Measurements from ENCODE around the gene CSTF3. TPM values are rescaled to one million over a fixed set of nuclear protein-coding genes. Genes with fewer than 3 reads are reported as not detected.

Gene CSTF3
- total and polyA plus RNA-seq, 4 donors: 14.3 to 35.6 (median 27.3) TPM

- DNase-seq (no peak), ATAC-seq (ENCODE audit: insufficient read depth, low FRiP score) (no peak)
- TF ChIP-seq CTCF (IDR thresholded peaks at IDR 0.05; ENCODE audit: control extremely low read depth, extremely low read depth): no peak
- no peaks in the 10 kb centered on the region for H3K9me3 ChIP-seq (ENCODE audit: control insufficient read depth in 4 of 4, insufficient read depth in 3 of 4, low read length in 3 of 4)
- H3K27me3 ChIP-seq (ENCODE audit: control insufficient read depth in 3 of 3, insufficient read depth in 3 of 3, low read length in 2 of 3): no peaks in the 10 kb centered on the region
- no peaks in the 10 kb centered on the region for H3K4me1 ChIP-seq (ENCODE audit: control insufficient read depth in 5 of 5, insufficient read depth in 5 of 5, low read length in 5 of 5)
- H3K4me3 ChIP-seq: no peak overlapping the region
- peaks cover 8 to 41% (median 31%) of the 10 kb centered on the region in 4 donors for H3K36me3 ChIP-seq (ENCODE audit: control insufficient read depth in 4 of 4, insufficient read depth in 4 of 4, low read length in 4 of 4)
- no peak overlapping the region for H3K9ac ChIP-seq (ENCODE audit: insufficient read depth in 1 of 2, low read length in 2 of 2)
- H3K27ac ChIP-seq (ENCODE audit: low read depth in 1 of 2, low read length in 1 of 2): no peak overlapping the region
- 96 to 97% methylated on average over 17 of the region's 17 CpGs for WGBS, 2 donors
These were observed 92.5 kb downstream of the CSTF3 start for GRCh38 chr11:33068611-33069340.

GRCh38 chr11:33067294-33067693 lies 94.0 kb downstream of the CSTF3 start:
- ATAC-seq (ENCODE audit: insufficient read depth, low FRiP score) (no peak), DNase-seq (no peak)
- no peaks in the 10 kb centered on the region for H3K27me3 ChIP-seq (ENCODE audit: control insufficient read depth in 3 of 3, insufficient read depth in 3 of 3, low read length in 2 of 3)
- H3K36me3 ChIP-seq (ENCODE audit: control insufficient read depth in 4 of 4, insufficient read depth in 4 of 4, low read length in 4 of 4): peaks cover 1 to 35% (median 31%) of the 10 kb centered on the region in 4 donors
- H3K4me3 ChIP-seq: no peak overlapping the region
- WGBS, 2 donors: 96 to 98% methylated on average over 3 of the region's 3 CpGs
- H3K27ac ChIP-seq (ENCODE audit: low read depth in 1 of 2, low read length in 1 of 2): no peak overlapping the region
- no peak for TF ChIP-seq CTCF (IDR thresholded peaks at IDR 0.05; ENCODE audit: control extremely low read depth, extremely low read depth)
- H3K4me1 ChIP-seq (ENCODE audit: control insufficient read depth in 5 of 5, insufficient read depth in 5 of 5, low read length in 5 of 5): no peaks in the 10 kb centered on the region
- no peaks in the 10 kb centered on the region for H3K9me3 ChIP-seq (ENCODE audit: control insufficient read depth in 4 of 4, insufficient read depth in 3 of 4, low read length in 3 of 4)
- no peak overlapping the region for H3K9ac ChIP-seq (ENCODE audit: insufficient read depth in 1 of 2, low read length in 2 of 2)

GRCh38 chr11:33065445-33066178 lies 95.7 kb downstream of the CSTF3 start:
- DNase-seq (peak; percentile 57 to 75 (median 73)), ATAC-seq (ENCODE audit: insufficient read depth, low FRiP score) (peak; percentile 74)
- Histone ChIP-seq H3K27ac (ENCODE audit: low read depth in 1 of 2, low read length in 1 of 2) (no peak overlapping the region), H3K36me3 (ENCODE audit: control insufficient read depth in 4 of 4, insufficient read depth in 4 of 4, low read length in 4 of 4) (peaks cover 6 to 42% (median 33%) of the 10 kb centered on the region in 4 donors), H3K27me3 (ENCODE audit: control insufficient read depth in 3 of 3, insufficient read depth in 3 of 3, low read length in 2 of 3) (no peaks in the 10 kb centered on the region), H3K9me3 (ENCODE audit: control insufficient read depth in 4 of 4, insufficient read depth in 3 of 4, low read length in 3 of 4) (no peaks in the 10 kb centered on the region), H3K4me1 (ENCODE audit: control insufficient read depth in 5 of 5, insufficient read depth in 5 of 5, low read length in 5 of 5) (no peaks in the 10 kb centered on the region), H3K4me3 (no peak overlapping the region), H3K9ac (ENCODE audit: insufficient read depth in 1 of 2, low read length in 2 of 2) (no peak overlapping the region)
- TF ChIP-seq CTCF (IDR thresholded peaks at IDR 0.05; ENCODE audit: control extremely low read depth, extremely low read depth): peak; percentile 72
- WGBS, 2 donors: 70% methylated on average over 22 of the region's 22 CpGs

Data from lung (tissue), 12 donors.